GM12878 (cell line): ENCODE measurements around the gene KTN1. TPM values are rescaled to one million over a fixed set of nuclear protein-coding genes. Genes with fewer than 3 reads are reported as not detected.

Experiments
- ATAC-seq: fragments of 200-7000 bp; cut with Tn5 transposase; 3 replicates; pipeline ENCODE4 v1.9.1; 2020; ENCODE audit warnings: mild to moderate bottlenecking, moderate library complexity
- BruUV-seq: library from RNA; stranded (reverse); fragments of 400-500 nt; replicated peaks from 2 replicates; lab custom pipeline; 2021; lab: Mats Ljungman, UMichigan
- CTCF ChIA-PET: fragments of 300-600 bp; sonication (Branson Sonifier 250); formaldehyde crosslinking; extraction: SDS; loops from one replicate; lab custom pipeline; 2021; ENCODE audit warnings: inconsistent platforms; lab: Yijun Ruan, JAX
- POLR2A ChIA-PET: fragments of 350-600 bp; formaldehyde crosslinking; extraction: SDS; loops from one replicate; lab custom pipeline; 2021; ENCODE audit warnings: inconsistent platforms; lab: Charles Lee
- RAD21 ChIA-PET: fragments of 300-600 bp; sonication (Branson Sonifier 250); formaldehyde crosslinking; loops from one replicate; lab custom pipeline; 2023; ENCODE audit warnings: antibody characterized with exemption; ENCODE audit not compliant: unreplicated experiment; lab: Charles Lee
- SMC1A ChIA-PET: fragments of 300-600 bp; sonication (Branson Sonifier 250); formaldehyde crosslinking; loops from one replicate; lab custom pipeline; 2023; ENCODE audit not compliant: unreplicated experiment, uncharacterized antibody; lab: Charles Lee
- DNase-seq: peaks from one replicate; pipeline ENCODE4 v3.0.0-alpha.2; 2011; ENCODE audit warnings: low read depth, low spot score
- FAIRE-seq: peaks from 3 replicates; lab custom pipeline; 2011; peaks lifted over from hg19 to GRCh38; lab: Jason Lieb, UNC
- H2AFZ ChIP-seq: 2 replicates; pipeline ENCODE4 v1.6.0; 2011; ENCODE audit warnings: low read depth, low read length, control low read depth; ENCODE audit not compliant: control insufficient read depth
- H3K27ac ChIP-seq: 2 replicates; pipeline ENCODE4 v1.5.1; 2011; ENCODE audit warnings: control low read depth; ENCODE audit not compliant: control insufficient read depth, insufficient read depth
- H3K27me3 ChIP-seq, 2 experiments: replicated peaks in 1 of 2; 2 replicates each; pipeline versions ENCODE4 v1.6.0 to v1.6.1; 2011; ENCODE audit warnings: low read length in 1 of 2; ENCODE audit not compliant: control insufficient read depth in 2 of 2, insufficient read depth in 2 of 2
- H3K36me3 ChIP-seq, 2 experiments: 2 replicates each; pipeline ENCODE4 v1.5.1; 2011; ENCODE audit warnings: low read length in 1 of 2; ENCODE audit not compliant: control insufficient read depth in 2 of 2, insufficient read depth in 2 of 2
- H3K4me1 ChIP-seq: 2 replicates; pipeline ENCODE4 v1.6.1; 2011; ENCODE audit warnings: mild to moderate bottlenecking, low read length, moderate library complexity, mixed read lengths; ENCODE audit not compliant: control insufficient read depth, insufficient read depth
- H3K4me2 ChIP-seq: 2 replicates; pipeline ENCODE4 v1.6.0; 2011; ENCODE audit warnings: control low read depth; ENCODE audit not compliant: control insufficient read depth, insufficient read depth
- H3K4me3 ChIP-seq: fragments of 200-600 bp; sonication (generic); 2 replicates; pipeline ENCODE4 v1.5.1; 2016
- H3K79me2 ChIP-seq: 2 replicates; pipeline ENCODE4 v1.6.0; 2011; ENCODE audit warnings: low read length; ENCODE audit not compliant: control insufficient read depth, insufficient read depth
- H3K9ac ChIP-seq: 2 replicates; pipeline ENCODE4 v1.8.0; 2011; ENCODE audit warnings: low read length, control low read depth, mixed read lengths; ENCODE audit not compliant: control insufficient read depth, insufficient read depth
- H3K9me3 ChIP-seq: replicated peaks from 3 replicates; pipeline ENCODE4 v1.5.1; 2011; ENCODE audit warnings: mild to moderate bottlenecking, low read length; ENCODE audit not compliant: control insufficient read depth, insufficient read depth
- H4K20me1 ChIP-seq: 2 replicates; pipeline ENCODE4 v1.6.0; 2011; ENCODE audit not compliant: control insufficient read depth, insufficient read depth
- CBX3 ChIP-seq: fragments of 200-600 bp; sonication (generic); IDR thresholded peaks from 2 replicates; pipeline ENCODE4 v1.6.1; 2016; ENCODE audit warnings: low read depth, borderline replicate concordance
- KLF5 ChIP-seq: fragments of 450-650 bp; IDR thresholded peaks from 2 replicates; pipeline ENCODE4 v1.6.1; 2014; ENCODE audit warnings: mild to moderate bottlenecking; ENCODE audit not compliant: partially characterized antibody
- MEF2B ChIP-seq: fragments of 450-650 bp; IDR thresholded peaks from 2 replicates; pipeline ENCODE4 v1.6.1; 2018; ENCODE audit warnings: mild to moderate bottlenecking, moderate library complexity; ENCODE audit not compliant: partially characterized antibody, poor library complexity, severe bottlenecking
- MTA2 ChIP-seq: fragments of 450-650 bp; IDR thresholded peaks from 2 replicates; pipeline ENCODE4 v1.6.1; 2016; ENCODE audit warnings: low read depth, mild to moderate bottlenecking, moderate library complexity
- RBBP5 ChIP-seq: fragments of 200-600 bp; sonication (generic); conservative IDR thresholded peaks from 2 replicates; pipeline ENCODE4 v1.6.1; 2016
- TCF7 ChIP-seq: IDR thresholded peaks from 2 replicates; pipeline ENCODE4 v1.6.1; 2014; ENCODE audit warnings: antibody characterized with exemption, borderline replicate concordance
- ZNF207 ChIP-seq: fragments of 450-650 bp; IDR thresholded peaks from 2 replicates; pipeline ENCODE4 v1.6.1; 2014; ENCODE audit warnings: antibody characterized with exemption, mild to moderate bottlenecking, borderline replicate concordance
- WGBS: methylation state at CpG from one replicate; pipeline ENCODE4 v1.1.6; 2016; ENCODE audit warnings: low lambda C conversion rate; ENCODE audit not compliant: insufficient replicate concordance, insufficient coverage; ENCODE audit errors: missing lambda C conversion rate; 5-methylcytosine and 5-hydroxymethylcytosine counted together
- in situ Hi-C: fragments of 300-500 bp; cut with MboI; formaldehyde crosslinking; loops from 9 replicates; pipeline ENCODE4 v1.14.3; 2018; ENCODE audit warnings: mixed read lengths
- intact Hi-C: fragments of 100-400 bp; cut with micrococcal nuclease; formaldehyde crosslinking; loops from one replicate; pipeline ENCODE4 v1.14.2; 2022; ENCODE audit not compliant: unreplicated experiment
- polyA plus RNA-seq, 11 experiments: library from polyadenylated mRNA; depleted of rRNA in 4 of 11; unstranded in 6 of 11; stranded (reverse) in 5 of 11; fragments of >200 nt; fragmentation: Nextera tagmentation in 4 of 11; fragmentation: Illumina TruSeq in 1 of 11; extraction: Ambion mirVana in 4 of 11; extraction: Trizol in 1 of 11; gene quantifications; 1 replicate in 1 of 11; 2 replicates in 10 of 11; pipeline versions ENCODE4 v1.2.1 to v1.2.3, GENCODE V29; 2011 to 2016; ENCODE audit warnings: inconsistent platforms in 2 of 11, missing spikeins in 2 of 11, low read depth in 1 of 11
- total RNA-seq, 4 experiments: library from RNA; depleted of rRNA in 3 of 4; stranded (reverse); fragments of >200 nt in 3 of 4; fragmentation: Illumina TruSeq in 1 of 4; extraction: Trizol in 1 of 4; gene quantifications; 2 replicates each; pipeline versions ENCODE4 v1.2.1 to v1.2.3, GENCODE V29; 2013 to 2021
- TF ChIP-seq, protein P1 (sequence below): fragments of 450-650 bp; IDR thresholded peaks from 2 replicates; pipeline ENCODE4 v1.6.1; 2018; ENCODE audit warnings: borderline replicate concordance, mild to moderate bottlenecking; ENCODE audit not compliant: partially characterized antibody

Gene KTN1
- total and polyA plus RNA-seq, 10 of the 15 experiments (the other 5 are each of a cell fraction or from before 2014, with no cell fraction given), result 50.6 to 154 (median 84.2) TPM

DNA sequence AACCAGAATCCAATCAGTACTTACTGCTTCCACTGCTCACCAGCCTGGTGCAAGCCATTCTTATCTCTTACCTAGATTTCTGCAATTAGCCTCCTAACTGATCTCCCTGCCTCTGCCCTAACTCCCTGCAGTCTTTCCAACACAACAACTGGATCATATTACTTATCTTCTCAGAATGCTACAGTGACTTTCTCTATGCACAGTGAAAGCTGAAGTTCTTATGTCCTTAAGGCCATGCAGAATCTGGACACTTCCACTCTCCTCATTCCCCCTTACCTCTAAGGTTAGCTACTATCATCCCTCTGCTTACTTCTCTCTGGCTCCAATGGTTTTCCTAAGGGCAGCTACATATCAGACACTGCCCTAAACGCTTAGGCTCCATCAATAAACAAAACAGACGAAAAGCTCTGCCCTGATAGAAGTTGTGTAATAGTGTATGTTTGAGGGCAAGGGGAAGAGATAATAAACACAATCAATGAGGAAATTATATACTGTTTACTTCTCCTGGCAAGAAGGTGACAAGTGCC is 4.0 kb downstream of the KTN1 start:
- WGBS, result 100% methylated on average over 2 of the region's 2 CpGs
- Histone ChIP-seq H3K4me2 (peak overlapping the region; percentile 73), H3K27ac (no peak overlapping the region), H3K27me3 (no peaks in the 10 kb centered on the region), H3K36me3 (no peaks in the 10 kb centered on the region), H3K9me3 (no peaks in the 10 kb centered on the region), H4K20me1 (no peaks in the 10 kb centered on the region), H3K4me3 (peak overlapping the region; percentile 16; the same call in 1 of the 2 replicates), H3K9ac (0 out of 2 replicates have a peak overlapping the region, but pooled peaks have one; percentile 9), H2AFZ (no peak overlapping the region), H3K79me2 (peaks cover 91% of the 10 kb centered on the region), H3K4me1 (peaks cover 8% of the 10 kb centered on the region)
- DNase-seq (no peak), FAIRE-seq (no peak), ATAC-seq (no peak)
- no peak for TF ChIP-seq ZNF207
- no peak for TF ChIP-seq KLF5
- no peak for TF ChIP-seq RBBP5
- no peak for TF ChIP-seq MEF2B
- no peak for TF ChIP-seq CBX3
- no peak for TF ChIP-seq MTA2
- TF ChIP-seq, protein P1, sequence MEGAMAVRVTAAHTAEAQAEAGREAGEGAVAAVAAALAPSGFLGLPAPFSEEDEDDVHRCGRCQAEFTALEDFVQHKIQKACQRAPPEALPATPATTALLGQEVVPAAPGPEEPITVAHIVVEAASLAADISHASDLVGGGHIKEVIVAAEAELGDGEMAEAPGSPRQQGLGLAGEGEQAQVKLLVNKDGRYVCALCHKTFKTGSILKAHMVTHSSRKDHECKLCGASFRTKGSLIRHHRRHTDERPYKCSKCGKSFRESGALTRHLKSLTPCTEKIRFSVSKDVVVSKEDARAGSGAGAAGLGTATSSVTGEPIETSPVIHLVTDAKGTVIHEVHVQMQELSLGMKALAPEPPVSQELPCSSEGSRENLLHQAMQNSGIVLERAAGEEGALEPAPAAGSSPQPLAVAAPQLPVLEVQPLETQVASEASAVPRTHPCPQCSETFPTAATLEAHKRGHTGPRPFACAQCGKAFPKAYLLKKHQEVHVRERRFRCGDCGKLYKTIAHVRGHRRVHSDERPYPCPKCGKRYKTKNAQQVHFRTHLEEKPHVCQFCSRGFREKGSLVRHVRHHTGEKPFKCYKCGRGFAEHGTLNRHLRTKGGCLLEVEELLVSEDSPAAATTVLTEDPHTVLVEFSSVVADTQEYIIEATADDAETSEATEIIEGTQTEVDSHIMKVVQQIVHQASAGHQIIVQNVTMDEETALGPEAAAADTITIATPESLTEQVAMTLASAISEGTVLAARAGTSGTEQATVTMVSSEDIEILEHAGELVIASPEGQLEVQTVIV, result no peak
- no peak for TF ChIP-seq TCF7
- no TSS peak for BruUV-seq
- CTCF ChIA-PET, result interaction anchor here (0.5 to 1.2 kb wide), 4 partner anchors 10 to 81 kb away, joined by 3 to 4 read pairs (median 3); no protein-coding TSS in a partner anchor
- SMC1A ChIA-PET, result interaction anchor here (0.6 to 4.3 kb wide), 7 partner anchors 12 to 249 kb away, joined by 3 to 22 read pairs (median 3); no protein-coding TSS in a partner anchor
- intact Hi-C loops (no loop called here), in situ Hi-C loops (no loop called here)
- RAD21 ChIA-PET, result interaction anchor here (1.2 kb wide), 1 partner anchor 9 kb away, joined by 3 read pairs; no protein-coding TSS in a partner anchor
- POLR2A ChIA-PET, result interaction anchor here (0.6 kb wide), 1 partner anchor 303 kb away, joined by 7 read pairs; no protein-coding TSS in a partner anchor
